Cardiac muscle cell (in vitro differentiated cells and primary cell): ENCODE data around the gene NAALADL2. TPM values are rescaled to one million over a fixed set of nuclear protein-coding genes. Genes with fewer than 3 reads are reported as not detected.
A peak's percentile ranks its signal among the peaks of the same experiment; 100 is the strongest.

ENCODE experiments used
- DNase-seq, 2 donors: peaks; one replicate each; pipeline versions ENCODE4 v3.0.0 to v3.0.0-alpha.2; 2010 to 2017; ENCODE audit warnings: low read depth in 1 of 2, low spot score in 1 of 2
- H3K27ac ChIP-seq: fragments of 200-600 bp; sonication (generic); 2 replicates; pipeline ENCODE4 v1.5.1; 2016
- H3K27me3 ChIP-seq: fragments of 200-600 bp; sonication (generic); 2 replicates; pipeline ENCODE4 v1.6.0; 2016; ENCODE audit warnings: control low read depth
- H3K36me3 ChIP-seq: fragments of 200-600 bp; sonication (generic); 2 replicates; pipeline ENCODE4 v1.5.1; 2016; ENCODE audit warnings: control low read depth
- H3K4me1 ChIP-seq: fragments of 200-600 bp; sonication (generic); 2 replicates; pipeline ENCODE4 v1.8.1; 2017; ENCODE audit warnings: low read depth, mild to moderate bottlenecking, mixed run types
- H3K4me3 ChIP-seq: fragments of 200-600 bp; sonication (generic); 2 replicates; pipeline ENCODE4 v1.5.1; 2016; ENCODE audit warnings: mild to moderate bottlenecking
- H3K9me3 ChIP-seq: fragments of 200-600 bp; sonication (generic); 2 replicates; pipeline ENCODE4 v1.5.1; 2017; ENCODE audit warnings: low read depth, mild to moderate bottlenecking, control low read depth
- CTCF ChIP-seq: IDR thresholded peaks from 2 replicates; pipeline ENCODE4 v1.5.1; 2012; ENCODE audit warnings: low read depth, mild to moderate bottlenecking, low read length
- polyA plus RNA-seq: library from polyadenylated mRNA; unstranded; fragments of >200 nt; fragmentation: Nextera tagmentation; extraction: Ambion mirVana; gene quantifications from 2 replicates; pipeline ENCODE4 v1.2.1, GENCODE V29; 2016
- total RNA-seq: library from RNA; depleted of rRNA; stranded (reverse); fragments of >200 nt; gene quantifications from 2 replicates; pipeline ENCODE4 v1.2.3, GENCODE V29; 2016

NAALADL2 gene
- total and polyA plus RNA-seq, 2 experiments from 2014 or later: 2.4 to 3.8 TPM

GRCh38 chr3:175279911-175280310 is 420.8 kb downstream of the NAALADL2 start:
- DNase-seq: no peak
- H3K9me3 ChIP-seq: no peaks in the 10 kb centered on the region
- H3K36me3 ChIP-seq: no peaks in the 10 kb centered on the region
- no peaks in the 10 kb centered on the region for H3K27me3 ChIP-seq
- no peak for TF ChIP-seq CTCF
- no peak overlapping the region for H3K4me3 ChIP-seq
- H3K4me1 ChIP-seq: no peaks in the 10 kb centered on the region
- no peak overlapping the region for H3K27ac ChIP-seq

- no peak for DNase-seq
- Histone ChIP-seq H3K4me1 (no peaks in the 10 kb centered on the region), H3K36me3 (no peaks in the 10 kb centered on the region)
Measured at GRCh38 chr3:175287361-175287963, 428.3 kb downstream of the NAALADL2 start.

GRCh38 chr3:175288621-175289020 is 429.5 kb downstream of the NAALADL2 start:
- Histone ChIP-seq H3K4me3 (no peak overlapping the region), H3K27ac (no peak overlapping the region), H3K9me3 (no peaks in the 10 kb centered on the region), H3K27me3 (no peaks in the 10 kb centered on the region), H3K36me3 (no peaks in the 10 kb centered on the region), H3K4me1 (no peaks in the 10 kb centered on the region)
- DNase-seq: peak in 1 of 2 donors; percentile 75
- no peak for TF ChIP-seq CTCF

More at GRCh38 chr3:175287361-175287963, 428.3 kb downstream of the NAALADL2 start:
- Histone ChIP-seq H3K9me3 (no peaks in the 10 kb centered on the region), H3K27ac (no peak overlapping the region), H3K4me3 (no peak overlapping the region), H3K27me3 (no peaks in the 10 kb centered on the region)
- TF ChIP-seq CTCF: no peak

- no peaks in the 10 kb centered on the region for H3K4me1 ChIP-seq
- no peaks in the 10 kb centered on the region for H3K9me3 ChIP-seq
- no peak for DNase-seq
- H3K27ac ChIP-seq: no peak overlapping the region
- no peaks in the 10 kb centered on the region for H3K27me3 ChIP-seq
- no peaks in the 10 kb centered on the region for H3K36me3 ChIP-seq
- no peak overlapping the region for H3K4me3 ChIP-seq
- TF ChIP-seq CTCF: no peak
Measured at GRCh38 chr3:175294793-175295192, 435.7 kb downstream of the NAALADL2 start.

GRCh38 chr3:175295248-175296130 is 436.4 kb downstream of the NAALADL2 start:
- Histone ChIP-seq H3K9me3 (no peaks in the 10 kb centered on the region), H3K36me3 (no peaks in the 10 kb centered on the region), H3K27me3 (no peaks in the 10 kb centered on the region), H3K4me1 (no peaks in the 10 kb centered on the region), H3K27ac (no peak overlapping the region), H3K4me3 (no peak overlapping the region)
- no peak for DNase-seq
- TF ChIP-seq CTCF: no peak
